Nucleus accumbens (tissue), 56 donors: ENCODE data around the gene COL4A2.

Experiments used
- DNase-seq, 56 donors: peaks; one replicate each; lab custom pipeline; 2025; lab: John Stamatoyannopoulos, UW

Gene COL4A2

GRCh38 chr13:110336108-110336507 lies 29.0 kb downstream of the COL4A2 start:
- DNase-seq: no peak

- DNase-seq: no peak
Observed at GRCh38 chr13:110336681-110337080, 29.6 kb downstream of the COL4A2 start.

- DNase-seq: no peak
Observed at GRCh38 chr13:110337247-110337646, 30.2 kb downstream of the COL4A2 start.

GRCh38 chr13:110338441-110339101 lies 31.5 kb downstream of the COL4A2 start:
- DNase-seq: no peak

GRCh38 chr13:110339263-110339662 lies 32.2 kb downstream of the COL4A2 start:
- no peak for DNase-seq

GRCh38 chr13:110339975-110340550 lies 33.0 kb downstream of the COL4A2 start:
- no peak for DNase-seq

- DNase-seq: peak in 1 of 56 donors; percentile 9
Observed at GRCh38 chr13:110340812-110341444, 33.8 kb downstream of the COL4A2 start.

GRCh38 chr13:110341445-110342244 lies 34.6 kb downstream of the COL4A2 start:
- DNase-seq: no peak

GRCh38 chr13:110342474-110342873 lies 35.4 kb downstream of the COL4A2 start:
- DNase-seq: no peak

- DNase-seq: no peak
Observed at GRCh38 chr13:110343241-110343865, 36.3 kb downstream of the COL4A2 start.

GRCh38 chr13:110344320-110344719 lies 37.2 kb downstream of the COL4A2 start:
- DNase-seq: no peak

- no peak for DNase-seq
Observed at GRCh38 chr13:110345266-110345665, 38.2 kb downstream of the COL4A2 start.

- DNase-seq: no peak
Observed at GRCh38 chr13:110345701-110346100, 38.6 kb downstream of the COL4A2 start.

- DNase-seq: no peak
Observed at GRCh38 chr13:110346661-110347067, 39.6 kb downstream of the COL4A2 start.

GRCh38 chr13:110347088-110347487 lies 40.0 kb downstream of the COL4A2 start:
- DNase-seq: no peak

GRCh38 chr13:110347535-110348308 lies 40.6 kb downstream of the COL4A2 start:
- DNase-seq: no peak

- no peak for DNase-seq
Observed at GRCh38 chr13:110348309-110349105, 41.4 kb downstream of the COL4A2 start.

- DNase-seq: no peak
Observed at GRCh38 chr13:110349239-110349638, 42.2 kb downstream of the COL4A2 start.

GRCh38 chr13:110350049-110350448 lies 43.0 kb downstream of the COL4A2 start:
- no peak for DNase-seq
